ENCODE results near the gene ZNF444. TPM values are rescaled to one million over a fixed set of nuclear protein-coding genes. Genes with fewer than 3 reads are reported as not detected.

The ZNF444 gene
- total RNA-seq, 1 experiment from 2014 or later, result 84.0 TPM

DNA sequence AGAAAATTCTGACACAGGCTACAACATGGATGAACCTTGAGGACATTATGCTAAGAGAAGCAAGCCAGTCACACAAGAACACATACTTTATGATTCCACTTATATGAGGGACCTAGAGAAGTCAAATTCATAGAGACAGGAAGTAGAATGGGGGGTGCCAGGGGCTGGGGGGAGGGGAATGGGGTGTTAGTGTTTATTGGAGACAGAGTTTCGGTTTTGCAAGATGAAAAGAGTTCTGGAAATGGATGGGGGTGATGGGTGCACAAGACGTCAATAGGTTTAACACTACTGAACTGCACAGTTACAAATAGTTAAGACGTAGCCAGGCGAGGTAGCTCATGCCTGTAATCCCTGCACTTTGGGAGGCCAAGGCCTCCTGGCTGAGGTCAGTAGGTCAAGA is 16.5 kb upstream of the ZNF444 start:
- no peaks in the 10 kb centered on the region for H3K9me3 Mint-ChIP-seq
- ChIA-PET POLR2A (no interaction called here), CTCF (interaction anchor here (0.8 kb wide), 1 partner anchor 44 kb away, joined by 3 read pairs; no protein-coding TSS in a partner anchor)
- no peak for ATAC-seq
- TF ChIP-seq, protein P1, sequence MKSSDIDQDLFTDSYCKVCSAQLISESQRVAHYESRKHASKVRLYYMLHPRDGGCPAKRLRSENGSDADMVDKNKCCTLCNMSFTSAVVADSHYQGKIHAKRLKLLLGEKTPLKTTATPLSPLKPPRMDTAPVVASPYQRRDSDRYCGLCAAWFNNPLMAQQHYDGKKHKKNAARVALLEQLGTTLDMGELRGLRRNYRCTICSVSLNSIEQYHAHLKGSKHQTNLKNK (CRISPR knock-in tag; IDR thresholded peaks at IDR 0.05), result no peak
- TF ChIP-seq, protein P2, sequence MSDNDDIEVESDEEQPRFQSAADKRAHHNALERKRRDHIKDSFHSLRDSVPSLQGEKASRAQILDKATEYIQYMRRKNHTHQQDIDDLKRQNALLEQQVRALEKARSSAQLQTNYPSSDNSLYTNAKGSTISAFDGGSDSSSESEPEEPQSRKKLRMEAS (CRISPR knock-in tag; IDR thresholded peaks at IDR 0.05), result no peak
- TF ChIP-seq ZNF138 (CRISPR knock-in tag; conservative IDR thresholded peaks at IDR 0.05) (no peak), SOX15 (CRISPR knock-in tag; IDR thresholded peaks at IDR 0.05) (no peak), ZNF263 (CRISPR knock-in tag; IDR thresholded peaks at IDR 0.05; ENCODE audit: low read depth) (no peak), TEAD1 (CRISPR knock-in tag; IDR thresholded peaks at IDR 0.05) (no peak), FOXJ3 (CRISPR knock-in tag; IDR thresholded peaks at IDR 0.05; ENCODE audit: borderline replicate concordance) (no peak), NFYB (CRISPR knock-in tag; conservative IDR thresholded peaks at IDR 0.05; ENCODE audit: low read depth) (no peak), NR3C1 (CRISPR knock-in tag; conservative IDR thresholded peaks at IDR 0.05; ENCODE audit: low read depth) (no peak), ZNF416 (CRISPR knock-in tag; IDR thresholded peaks at IDR 0.05) (no peak), TEAD4 (CRISPR knock-in tag; IDR thresholded peaks at IDR 0.05) (no peak)
- TF ChIP-seq, protein P3, sequence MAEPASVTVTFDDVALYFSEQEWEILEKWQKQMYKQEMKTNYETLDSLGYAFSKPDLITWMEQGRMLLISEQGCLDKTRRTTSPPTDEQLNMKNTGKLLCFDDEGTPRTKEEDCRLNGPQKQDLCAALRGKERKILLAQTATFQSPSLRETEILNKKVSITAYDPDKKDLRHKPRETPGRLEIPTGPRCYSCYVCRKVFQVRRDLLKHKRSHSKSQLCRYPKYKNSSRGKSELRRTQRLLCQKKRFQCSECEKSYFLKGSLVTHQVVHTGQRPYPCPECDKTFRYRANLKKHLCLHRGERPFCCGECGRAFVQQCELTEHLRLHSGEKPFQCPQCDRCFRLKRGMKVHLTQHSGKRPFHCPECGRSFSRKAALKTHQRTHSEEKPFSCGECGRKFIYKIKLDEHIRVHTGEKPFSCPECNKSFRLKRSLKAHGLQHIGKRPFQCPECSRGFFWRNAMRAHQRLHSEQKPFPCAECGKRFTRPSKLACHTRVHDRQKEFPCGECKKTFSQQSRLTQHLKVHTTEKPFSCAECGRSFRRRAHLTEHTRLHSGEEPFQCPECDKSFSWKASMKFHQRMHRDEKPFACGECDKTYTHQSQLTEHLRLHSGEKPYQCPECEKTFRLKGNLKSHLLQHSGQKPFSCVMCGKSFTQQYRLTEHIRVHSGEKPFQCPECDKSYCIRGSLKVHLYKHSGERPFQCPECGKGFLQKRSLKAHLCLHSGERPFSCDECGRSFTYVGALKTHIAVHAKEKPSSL (CRISPR knock-in tag; conservative IDR thresholded peaks at IDR 0.05), result no peak
- TF ChIP-seq, protein P4, sequence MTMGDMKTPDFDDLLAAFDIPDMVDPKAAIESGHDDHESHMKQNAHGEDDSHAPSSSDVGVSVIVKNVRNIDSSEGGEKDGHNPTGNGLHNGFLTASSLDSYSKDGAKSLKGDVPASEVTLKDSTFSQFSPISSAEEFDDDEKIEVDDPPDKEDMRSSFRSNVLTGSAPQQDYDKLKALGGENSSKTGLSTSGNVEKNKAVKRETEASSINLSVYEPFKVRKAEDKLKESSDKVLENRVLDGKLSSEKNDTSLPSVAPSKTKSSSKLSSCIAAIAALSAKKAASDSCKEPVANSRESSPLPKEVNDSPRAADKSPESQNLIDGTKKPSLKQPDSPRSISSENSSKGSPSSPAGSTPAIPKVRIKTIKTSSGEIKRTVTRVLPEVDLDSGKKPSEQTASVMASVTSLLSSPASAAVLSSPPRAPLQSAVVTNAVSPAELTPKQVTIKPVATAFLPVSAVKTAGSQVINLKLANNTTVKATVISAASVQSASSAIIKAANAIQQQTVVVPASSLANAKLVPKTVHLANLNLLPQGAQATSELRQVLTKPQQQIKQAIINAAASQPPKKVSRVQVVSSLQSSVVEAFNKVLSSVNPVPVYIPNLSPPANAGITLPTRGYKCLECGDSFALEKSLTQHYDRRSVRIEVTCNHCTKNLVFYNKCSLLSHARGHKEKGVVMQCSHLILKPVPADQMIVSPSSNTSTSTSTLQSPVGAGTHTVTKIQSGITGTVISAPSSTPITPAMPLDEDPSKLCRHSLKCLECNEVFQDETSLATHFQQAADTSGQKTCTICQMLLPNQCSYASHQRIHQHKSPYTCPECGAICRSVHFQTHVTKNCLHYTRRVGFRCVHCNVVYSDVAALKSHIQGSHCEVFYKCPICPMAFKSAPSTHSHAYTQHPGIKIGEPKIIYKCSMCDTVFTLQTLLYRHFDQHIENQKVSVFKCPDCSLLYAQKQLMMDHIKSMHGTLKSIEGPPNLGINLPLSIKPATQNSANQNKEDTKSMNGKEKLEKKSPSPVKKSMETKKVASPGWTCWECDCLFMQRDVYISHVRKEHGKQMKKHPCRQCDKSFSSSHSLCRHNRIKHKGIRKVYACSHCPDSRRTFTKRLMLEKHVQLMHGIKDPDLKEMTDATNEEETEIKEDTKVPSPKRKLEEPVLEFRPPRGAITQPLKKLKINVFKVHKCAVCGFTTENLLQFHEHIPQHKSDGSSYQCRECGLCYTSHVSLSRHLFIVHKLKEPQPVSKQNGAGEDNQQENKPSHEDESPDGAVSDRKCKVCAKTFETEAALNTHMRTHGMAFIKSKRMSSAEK (CRISPR knock-in tag; IDR thresholded peaks at IDR 0.05; ENCODE audit: borderline replicate concordance), result no peak
- H3K36me3 Mint-ChIP-seq, result no peaks in the 10 kb centered on the region
- DNase-seq (ENCODE audit: low spot score), result no peak
- peaks cover 12% of the 10 kb centered on the region for H3K4me1 Mint-ChIP-seq
- no peak overlapping the region for H3K4me3 Mint-ChIP-seq
- no peak overlapping the region for H3K27ac Mint-ChIP-seq
- no peaks in the 10 kb centered on the region for H3K27me3 Mint-ChIP-seq (ENCODE audit: low read depth)

DNA sequence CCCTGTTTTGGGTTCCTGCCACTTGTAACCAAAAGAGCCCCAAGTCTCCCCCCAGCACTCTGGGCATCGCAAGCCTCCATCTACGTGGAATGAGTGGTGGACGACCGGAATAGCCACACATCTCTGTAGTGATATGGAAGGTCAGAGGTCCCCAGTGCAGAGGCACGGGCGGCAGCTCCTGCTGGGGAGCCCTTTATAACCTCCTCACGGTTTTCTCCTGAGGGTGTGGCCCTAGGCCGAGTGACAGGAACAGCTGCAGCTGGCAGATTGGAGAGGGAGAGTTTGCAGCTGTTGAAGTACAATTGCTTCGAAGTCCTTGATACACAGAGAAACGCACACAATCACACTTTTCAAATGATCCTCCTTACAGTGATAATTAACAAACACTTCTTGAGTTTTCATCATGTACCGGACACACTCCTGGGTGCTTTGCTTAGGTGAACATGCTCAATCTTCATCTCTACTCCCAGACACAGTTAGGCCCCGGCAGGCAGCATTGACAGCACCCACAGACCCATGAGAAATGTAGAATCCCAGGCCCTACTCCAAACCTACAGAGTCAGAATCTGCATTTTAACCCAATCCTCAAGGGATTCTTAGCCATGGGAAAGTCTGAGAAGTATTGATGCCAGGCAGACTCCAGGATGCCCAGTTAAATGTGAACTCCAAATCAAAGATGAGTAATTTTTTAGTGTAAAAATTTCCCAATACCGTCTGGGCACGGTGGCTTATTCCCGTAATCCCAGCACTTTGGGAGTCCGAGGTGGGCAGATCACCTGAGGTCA is 15.1 kb upstream of the ZNF444 start:
- Mint-ChIP-seq H3K4me3 (no peak overlapping the region), H3K4me1 (peaks cover 6% of the 10 kb centered on the region), H3K27ac (no peak overlapping the region), H3K27me3 (ENCODE audit: low read depth) (no peaks in the 10 kb centered on the region), H3K36me3 (no peaks in the 10 kb centered on the region), H3K9me3 (no peaks in the 10 kb centered on the region)
- POLR2A ChIA-PET, result no interaction called here
- CTCF ChIA-PET, result interaction anchor here (0.9 to 1.5 kb wide), 3 partner anchors 15 to 29 kb away, joined by 3 to 5 read pairs (median 4); partner anchors contain the start of gene ZNF444
- DNase-seq (ENCODE audit: low spot score), result no peak
- no peak for ATAC-seq
- TF ChIP-seq, protein P5, sequence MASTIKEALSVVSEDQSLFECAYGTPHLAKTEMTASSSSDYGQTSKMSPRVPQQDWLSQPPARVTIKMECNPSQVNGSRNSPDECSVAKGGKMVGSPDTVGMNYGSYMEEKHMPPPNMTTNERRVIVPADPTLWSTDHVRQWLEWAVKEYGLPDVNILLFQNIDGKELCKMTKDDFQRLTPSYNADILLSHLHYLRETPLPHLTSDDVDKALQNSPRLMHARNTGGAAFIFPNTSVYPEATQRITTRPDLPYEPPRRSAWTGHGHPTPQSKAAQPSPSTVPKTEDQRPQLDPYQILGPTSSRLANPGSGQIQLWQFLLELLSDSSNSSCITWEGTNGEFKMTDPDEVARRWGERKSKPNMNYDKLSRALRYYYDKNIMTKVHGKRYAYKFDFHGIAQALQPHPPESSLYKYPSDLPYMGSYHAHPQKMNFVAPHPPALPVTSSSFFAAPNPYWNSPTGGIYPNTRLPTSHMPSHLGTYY (CRISPR knock-in tag; IDR thresholded peaks at IDR 0.05), result no peak
- no peak for TF ChIP-seq ZNF219 (CRISPR knock-in tag; IDR thresholded peaks at IDR 0.05; ENCODE audit: borderline replicate concordance)
- TF ChIP-seq, protein P6, sequence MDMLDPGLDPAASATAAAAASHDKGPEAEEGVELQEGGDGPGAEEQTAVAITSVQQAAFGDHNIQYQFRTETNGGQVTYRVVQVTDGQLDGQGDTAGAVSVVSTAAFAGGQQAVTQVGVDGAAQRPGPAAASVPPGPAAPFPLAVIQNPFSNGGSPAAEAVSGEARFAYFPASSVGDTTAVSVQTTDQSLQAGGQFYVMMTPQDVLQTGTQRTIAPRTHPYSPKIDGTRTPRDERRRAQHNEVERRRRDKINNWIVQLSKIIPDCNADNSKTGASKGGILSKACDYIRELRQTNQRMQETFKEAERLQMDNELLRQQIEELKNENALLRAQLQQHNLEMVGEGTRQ (CRISPR knock-in tag; IDR thresholded peaks at IDR 0.05), result no peak
- no peak for TF ChIP-seq ZNF232 (CRISPR knock-in tag; IDR thresholded peaks at IDR 0.05)
- TF ChIP-seq SMAD3 (CRISPR knock-in tag; IDR thresholded peaks at IDR 0.05; ENCODE audit: borderline replicate concordance), result no peak
- no peak for TF ChIP-seq FOXJ3 (CRISPR knock-in tag; IDR thresholded peaks at IDR 0.05; ENCODE audit: borderline replicate concordance)
- TF ChIP-seq, protein P1 (CRISPR knock-in tag; IDR thresholded peaks at IDR 0.05), result no peak
- TF ChIP-seq ZNF317 (CRISPR knock-in tag; IDR thresholded peaks at IDR 0.05; ENCODE audit: borderline replicate concordance, low read depth), result no peak
- TF ChIP-seq, protein P7, sequence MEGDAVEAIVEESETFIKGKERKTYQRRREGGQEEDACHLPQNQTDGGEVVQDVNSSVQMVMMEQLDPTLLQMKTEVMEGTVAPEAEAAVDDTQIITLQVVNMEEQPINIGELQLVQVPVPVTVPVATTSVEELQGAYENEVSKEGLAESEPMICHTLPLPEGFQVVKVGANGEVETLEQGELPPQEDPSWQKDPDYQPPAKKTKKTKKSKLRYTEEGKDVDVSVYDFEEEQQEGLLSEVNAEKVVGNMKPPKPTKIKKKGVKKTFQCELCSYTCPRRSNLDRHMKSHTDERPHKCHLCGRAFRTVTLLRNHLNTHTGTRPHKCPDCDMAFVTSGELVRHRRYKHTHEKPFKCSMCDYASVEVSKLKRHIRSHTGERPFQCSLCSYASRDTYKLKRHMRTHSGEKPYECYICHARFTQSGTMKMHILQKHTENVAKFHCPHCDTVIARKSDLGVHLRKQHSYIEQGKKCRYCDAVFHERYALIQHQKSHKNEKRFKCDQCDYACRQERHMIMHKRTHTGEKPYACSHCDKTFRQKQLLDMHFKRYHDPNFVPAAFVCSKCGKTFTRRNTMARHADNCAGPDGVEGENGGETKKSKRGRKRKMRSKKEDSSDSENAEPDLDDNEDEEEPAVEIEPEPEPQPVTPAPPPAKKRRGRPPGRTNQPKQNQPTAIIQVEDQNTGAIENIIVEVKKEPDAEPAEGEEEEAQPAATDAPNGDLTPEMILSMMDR (IDR thresholded peaks at IDR 0.05), result no peak
- no peak for TF ChIP-seq ATF1 (CRISPR knock-in tag; IDR thresholded peaks at IDR 0.05)
- TF ChIP-seq CREM (CRISPR knock-in tag; IDR thresholded peaks at IDR 0.05), result no peak
- no peak for TF ChIP-seq NR3C1 (CRISPR knock-in tag; conservative IDR thresholded peaks at IDR 0.05; ENCODE audit: low read depth)
